ENCODE data around the gene GDI2.

DNA sequence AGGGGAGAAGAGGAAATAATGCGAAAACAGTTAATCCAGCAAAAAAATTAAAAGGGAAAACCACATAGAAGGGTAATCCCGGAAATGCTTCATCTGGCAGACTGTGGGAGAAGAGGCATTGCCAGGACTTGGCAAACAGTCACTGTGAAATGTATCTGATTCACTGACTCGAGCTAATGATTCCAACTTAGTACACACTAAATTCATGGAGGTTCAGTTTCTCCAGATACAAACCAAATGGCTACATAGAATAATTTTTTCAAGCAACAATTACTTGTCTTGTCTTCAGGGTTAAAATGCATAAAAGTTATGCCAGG is 36.4 kb downstream of the GDI2 start:
- TF ChIP-seq CTCF (conservative IDR thresholded peaks at IDR 0.05 in 1 of 2, IDR thresholded peaks at IDR 0.05 in 1 of 2; ENCODE audit: extremely low read depth in 1 of 2, insufficient read depth in 1 of 2, low read depth in 1 of 2, low read length in 2 of 2) = no peak
- TF ChIP-seq EZH2 (IDR thresholded peaks at IDR 0.05; ENCODE audit: borderline replicate concordance, low read length) = no peak

All from mammary epithelial cell (primary cell).